GM10266 (cell line): ENCODE measurements around the gene BCAS3.

ENCODE experiments used
- DNase-seq: peaks from one replicate; pipeline ENCODE4 v3.0.0; 2012; ENCODE audit errors: extremely low spot score
- TF ChIP-seq, protein P1 (sequence below): IDR thresholded peaks from 2 replicates; pipeline ENCODE4 v1.5.1; 2012; ENCODE audit warnings: mild to moderate bottlenecking, low read depth; ENCODE audit not compliant: control insufficient read depth, insufficient read depth; ENCODE audit errors: missing control alignments

BCAS3 gene

DNA sequence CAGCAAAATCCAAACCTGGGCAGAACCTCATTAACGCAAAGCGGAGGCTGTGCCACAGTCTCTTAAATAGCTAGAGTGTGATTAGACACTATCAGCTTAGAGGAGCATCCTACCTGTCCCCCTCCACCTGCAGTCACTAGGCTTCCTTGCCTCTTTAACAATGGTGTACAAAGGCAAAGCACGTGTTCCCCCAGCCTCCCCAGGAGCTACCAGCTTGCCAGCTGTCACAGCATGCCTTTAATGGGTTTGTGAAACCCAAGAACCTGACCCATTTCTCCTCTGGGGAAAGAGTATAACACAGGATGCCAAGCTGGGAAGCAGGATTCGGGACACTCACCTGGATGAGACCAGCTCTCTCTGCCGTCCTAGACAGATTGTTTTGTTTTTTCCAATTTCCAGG is 684.7 kb downstream of the BCAS3 start:
- no peak for DNase-seq
- TF ChIP-seq, protein P1, sequence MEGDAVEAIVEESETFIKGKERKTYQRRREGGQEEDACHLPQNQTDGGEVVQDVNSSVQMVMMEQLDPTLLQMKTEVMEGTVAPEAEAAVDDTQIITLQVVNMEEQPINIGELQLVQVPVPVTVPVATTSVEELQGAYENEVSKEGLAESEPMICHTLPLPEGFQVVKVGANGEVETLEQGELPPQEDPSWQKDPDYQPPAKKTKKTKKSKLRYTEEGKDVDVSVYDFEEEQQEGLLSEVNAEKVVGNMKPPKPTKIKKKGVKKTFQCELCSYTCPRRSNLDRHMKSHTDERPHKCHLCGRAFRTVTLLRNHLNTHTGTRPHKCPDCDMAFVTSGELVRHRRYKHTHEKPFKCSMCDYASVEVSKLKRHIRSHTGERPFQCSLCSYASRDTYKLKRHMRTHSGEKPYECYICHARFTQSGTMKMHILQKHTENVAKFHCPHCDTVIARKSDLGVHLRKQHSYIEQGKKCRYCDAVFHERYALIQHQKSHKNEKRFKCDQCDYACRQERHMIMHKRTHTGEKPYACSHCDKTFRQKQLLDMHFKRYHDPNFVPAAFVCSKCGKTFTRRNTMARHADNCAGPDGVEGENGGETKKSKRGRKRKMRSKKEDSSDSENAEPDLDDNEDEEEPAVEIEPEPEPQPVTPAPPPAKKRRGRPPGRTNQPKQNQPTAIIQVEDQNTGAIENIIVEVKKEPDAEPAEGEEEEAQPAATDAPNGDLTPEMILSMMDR: no peak

DNA sequence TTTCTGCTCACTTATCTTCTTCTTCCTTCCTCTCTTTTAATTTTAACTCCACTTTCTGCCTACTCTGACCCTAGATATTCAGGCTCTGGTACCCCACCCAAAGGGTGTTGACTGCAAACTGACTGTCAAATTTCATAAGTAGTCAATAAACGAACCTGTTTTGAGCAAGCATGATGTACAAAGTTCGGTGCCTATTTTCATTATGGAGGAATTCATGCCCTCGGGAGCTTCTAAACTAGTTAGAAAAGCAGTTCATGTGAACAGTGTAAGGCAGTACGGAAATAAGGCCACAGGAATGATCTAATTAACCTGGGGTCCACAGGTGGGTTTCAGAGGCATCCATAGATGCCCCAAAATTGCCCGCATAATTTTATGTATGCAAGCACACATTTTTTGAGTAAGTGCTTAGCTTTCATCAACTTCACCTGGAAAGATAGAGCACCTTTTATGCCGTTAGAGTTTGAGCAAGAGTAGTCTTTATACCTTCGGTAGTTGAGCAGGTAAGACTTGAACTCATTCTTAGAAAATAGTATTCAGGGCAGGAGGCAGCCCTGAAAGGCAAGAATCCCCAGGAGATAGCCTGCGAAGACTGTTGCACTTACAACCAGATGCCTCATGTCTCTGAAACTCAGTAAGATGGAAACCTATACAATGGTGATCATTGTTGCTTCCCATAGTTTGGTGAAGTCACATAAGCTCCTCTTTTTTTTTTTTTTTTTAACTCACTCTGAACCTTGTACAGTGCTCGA is 685.4 kb downstream of the BCAS3 start:
- TF ChIP-seq, protein P1: no peak
- no peak for DNase-seq

DNA sequence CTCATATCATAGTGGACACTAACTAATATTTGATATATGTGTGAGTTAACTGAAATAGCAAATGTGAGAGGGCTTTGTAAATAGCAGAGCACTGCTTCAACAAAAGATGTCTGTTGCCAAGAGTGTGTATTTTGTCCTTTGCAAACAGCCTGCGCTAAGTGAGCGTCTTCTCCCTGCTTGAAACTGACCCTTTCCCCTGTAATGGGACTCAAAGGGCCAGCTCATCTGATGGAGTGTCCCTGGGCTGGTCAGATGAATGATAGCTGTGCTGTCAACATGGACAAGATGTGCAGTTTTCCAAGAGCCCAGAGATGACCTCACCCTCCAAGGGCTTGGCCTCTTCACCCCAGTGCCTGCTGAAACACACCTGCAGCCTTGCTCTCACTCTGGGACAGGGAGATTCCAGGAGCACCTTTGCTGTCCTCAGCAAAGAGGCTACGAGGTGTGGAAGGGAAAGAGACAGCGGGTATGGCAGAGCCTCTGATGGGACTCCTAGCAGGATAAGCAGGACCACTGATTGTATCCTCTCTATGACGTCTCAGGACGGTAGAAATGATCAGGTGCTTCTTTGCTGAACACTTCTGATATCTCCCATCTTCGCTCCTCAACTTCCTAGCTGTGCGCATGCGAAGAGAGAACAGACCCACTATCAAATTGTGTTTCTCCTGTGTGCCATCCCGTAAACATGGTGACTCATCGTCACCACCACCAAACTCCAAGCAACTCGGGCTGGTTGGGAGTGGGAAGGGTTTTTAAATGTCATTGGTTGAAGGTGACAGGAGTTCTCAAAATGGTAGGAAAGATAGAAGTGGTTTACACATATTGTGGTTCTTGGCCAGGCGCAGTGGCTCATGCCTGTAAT is 686.2 kb downstream of the BCAS3 start:
- no peak for DNase-seq
- TF ChIP-seq, protein P1: no peak

DNA sequence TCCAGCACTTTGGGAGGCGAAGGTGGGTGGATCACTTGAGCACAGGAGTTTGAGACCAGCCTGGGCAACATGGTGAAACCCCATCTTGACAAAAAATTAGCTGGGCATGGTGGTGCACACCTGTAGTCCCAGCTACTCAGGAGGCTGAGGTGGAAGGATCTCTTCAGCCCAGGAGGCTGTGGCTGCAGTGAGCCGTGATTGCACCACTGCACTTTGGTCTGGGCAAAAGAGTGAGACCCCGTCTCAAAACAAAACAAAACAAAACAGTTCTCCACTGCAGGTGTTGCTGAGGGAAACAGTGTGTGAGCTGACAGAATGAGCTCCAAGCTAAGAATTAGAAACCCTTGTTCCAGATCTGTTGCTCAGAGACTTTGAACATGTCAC is 686.8 kb downstream of the BCAS3 start:
- no peak for DNase-seq
- TF ChIP-seq, protein P1: no peak

DNA sequence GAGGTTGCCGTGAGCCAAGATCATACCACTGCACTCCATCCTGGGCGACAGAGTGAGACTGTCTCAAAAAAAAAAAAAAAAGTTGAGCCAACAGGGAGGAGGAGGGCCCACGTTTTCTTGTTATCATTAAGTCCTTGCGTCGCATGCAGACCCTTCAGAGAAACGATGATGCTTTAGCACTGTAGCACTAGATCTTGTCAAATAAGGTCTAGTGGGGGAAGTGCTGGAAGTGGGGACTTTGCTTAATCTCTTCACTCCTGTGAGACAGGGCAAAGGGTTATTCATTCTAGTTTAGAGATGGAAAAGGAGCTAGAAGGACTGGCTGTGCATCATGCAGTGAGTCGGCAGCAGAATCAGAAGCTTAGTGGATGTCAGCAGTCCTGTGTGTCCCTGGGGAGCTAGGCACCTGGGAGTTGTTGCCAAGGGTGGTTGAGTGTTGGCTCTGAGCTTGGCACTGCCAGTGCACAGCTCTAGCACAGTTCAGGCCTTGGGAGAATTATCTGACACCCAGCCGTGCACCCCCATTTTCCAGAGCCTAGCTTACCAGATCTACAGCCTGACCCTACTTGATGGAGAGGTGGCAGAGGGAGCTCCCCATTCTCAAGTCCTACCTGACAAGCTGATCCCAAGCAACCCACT is 688.5 kb downstream of the BCAS3 start:
- TF ChIP-seq, protein P1: no peak
- DNase-seq: no peak

DNA sequence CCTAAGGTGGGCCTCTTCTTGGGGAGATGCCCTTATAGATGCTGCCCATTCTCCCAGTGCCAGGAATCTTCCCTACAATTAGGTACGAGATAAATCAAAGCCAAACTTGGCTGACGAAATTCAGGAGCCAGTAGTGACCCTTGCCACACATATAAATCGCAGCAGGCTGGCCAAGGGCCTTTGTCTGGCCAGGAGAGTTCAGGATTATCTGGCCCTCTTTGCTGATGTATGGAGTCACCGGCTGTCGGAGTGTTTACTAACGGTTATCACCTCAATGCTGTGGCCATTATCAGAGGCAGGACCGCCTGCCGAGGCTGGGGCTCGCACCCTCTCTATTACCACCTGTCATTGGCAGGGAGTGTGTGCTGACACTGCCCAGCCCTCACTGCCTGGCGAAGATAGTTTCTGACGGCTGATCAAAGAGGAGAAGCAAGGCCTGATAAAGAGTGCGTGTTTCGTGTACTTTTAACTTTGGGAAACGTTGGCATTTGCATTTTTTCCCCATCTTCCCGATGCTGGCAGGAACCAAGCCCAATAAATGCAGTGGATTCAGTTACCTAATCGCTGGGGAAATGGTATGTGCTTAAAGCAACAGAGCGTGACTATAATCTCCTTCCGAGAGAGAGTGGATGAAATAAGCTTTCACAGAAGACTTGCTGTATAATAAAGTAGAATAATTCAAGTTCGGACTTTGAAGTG is 689.2 kb downstream of the BCAS3 start:
- no peak for DNase-seq
- TF ChIP-seq, protein P1: no peak
